ENCODE data around the gene BEGAIN.

DNA sequence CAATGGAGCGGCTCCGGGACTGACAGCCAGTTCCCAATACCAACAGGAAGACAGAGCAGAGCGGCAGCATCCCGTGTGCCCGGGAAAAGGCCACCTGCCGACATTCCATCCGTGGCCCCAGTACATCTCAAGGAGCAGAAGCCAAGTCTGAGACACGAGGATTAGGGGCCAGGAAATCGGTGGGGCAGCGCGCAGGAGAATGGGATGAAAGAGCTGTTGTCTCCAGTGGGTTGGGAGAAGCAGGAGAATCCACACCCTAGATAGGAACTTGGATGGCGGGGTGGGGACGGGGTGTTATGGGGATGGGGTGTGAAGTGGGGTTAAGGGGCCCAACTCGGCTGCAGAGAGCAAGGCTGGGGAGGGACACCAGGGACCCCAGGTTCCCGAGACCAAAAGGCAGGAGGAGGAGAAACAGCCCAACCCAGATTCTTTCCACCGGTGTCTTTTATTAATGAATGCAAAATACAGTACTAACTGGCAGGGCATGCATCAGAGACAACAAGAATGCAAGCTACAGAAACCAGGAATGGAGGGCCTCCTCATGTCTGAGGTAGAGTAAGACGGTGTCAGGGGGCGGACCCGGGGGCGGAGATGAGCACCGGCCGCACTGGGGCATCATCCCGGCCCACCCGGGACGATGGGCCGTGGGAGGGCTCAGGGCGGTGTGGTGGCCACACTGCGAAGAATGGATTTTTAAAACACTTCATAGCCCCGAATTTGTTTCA lies 50.3 kb downstream of the BEGAIN start:
- TF ChIP-seq, protein P1, sequence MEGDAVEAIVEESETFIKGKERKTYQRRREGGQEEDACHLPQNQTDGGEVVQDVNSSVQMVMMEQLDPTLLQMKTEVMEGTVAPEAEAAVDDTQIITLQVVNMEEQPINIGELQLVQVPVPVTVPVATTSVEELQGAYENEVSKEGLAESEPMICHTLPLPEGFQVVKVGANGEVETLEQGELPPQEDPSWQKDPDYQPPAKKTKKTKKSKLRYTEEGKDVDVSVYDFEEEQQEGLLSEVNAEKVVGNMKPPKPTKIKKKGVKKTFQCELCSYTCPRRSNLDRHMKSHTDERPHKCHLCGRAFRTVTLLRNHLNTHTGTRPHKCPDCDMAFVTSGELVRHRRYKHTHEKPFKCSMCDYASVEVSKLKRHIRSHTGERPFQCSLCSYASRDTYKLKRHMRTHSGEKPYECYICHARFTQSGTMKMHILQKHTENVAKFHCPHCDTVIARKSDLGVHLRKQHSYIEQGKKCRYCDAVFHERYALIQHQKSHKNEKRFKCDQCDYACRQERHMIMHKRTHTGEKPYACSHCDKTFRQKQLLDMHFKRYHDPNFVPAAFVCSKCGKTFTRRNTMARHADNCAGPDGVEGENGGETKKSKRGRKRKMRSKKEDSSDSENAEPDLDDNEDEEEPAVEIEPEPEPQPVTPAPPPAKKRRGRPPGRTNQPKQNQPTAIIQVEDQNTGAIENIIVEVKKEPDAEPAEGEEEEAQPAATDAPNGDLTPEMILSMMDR (IDR thresholded peaks at IDR 0.05) = no peak
- TF ChIP-seq POLR2A (IDR thresholded peaks at IDR 0.05) = no peak

All from heart left ventricle (tissue), 13 donors.